Stimulated activated CD4-positive, alpha-beta T cell treated with anti-CD3 and anti-CD28 coated beads, Interleukin-15, amount 100 ng/mL, for 48 hours (primary cell): ENCODE data around the gene AXIN2.

Source experiments
- DNase-seq, 2 donors: peaks; one replicate each; pipeline ENCODE4 v3.0.0-alpha.2; 2020; ENCODE audit warnings: low read depth in 2 of 2

AXIN2 gene, protein sequence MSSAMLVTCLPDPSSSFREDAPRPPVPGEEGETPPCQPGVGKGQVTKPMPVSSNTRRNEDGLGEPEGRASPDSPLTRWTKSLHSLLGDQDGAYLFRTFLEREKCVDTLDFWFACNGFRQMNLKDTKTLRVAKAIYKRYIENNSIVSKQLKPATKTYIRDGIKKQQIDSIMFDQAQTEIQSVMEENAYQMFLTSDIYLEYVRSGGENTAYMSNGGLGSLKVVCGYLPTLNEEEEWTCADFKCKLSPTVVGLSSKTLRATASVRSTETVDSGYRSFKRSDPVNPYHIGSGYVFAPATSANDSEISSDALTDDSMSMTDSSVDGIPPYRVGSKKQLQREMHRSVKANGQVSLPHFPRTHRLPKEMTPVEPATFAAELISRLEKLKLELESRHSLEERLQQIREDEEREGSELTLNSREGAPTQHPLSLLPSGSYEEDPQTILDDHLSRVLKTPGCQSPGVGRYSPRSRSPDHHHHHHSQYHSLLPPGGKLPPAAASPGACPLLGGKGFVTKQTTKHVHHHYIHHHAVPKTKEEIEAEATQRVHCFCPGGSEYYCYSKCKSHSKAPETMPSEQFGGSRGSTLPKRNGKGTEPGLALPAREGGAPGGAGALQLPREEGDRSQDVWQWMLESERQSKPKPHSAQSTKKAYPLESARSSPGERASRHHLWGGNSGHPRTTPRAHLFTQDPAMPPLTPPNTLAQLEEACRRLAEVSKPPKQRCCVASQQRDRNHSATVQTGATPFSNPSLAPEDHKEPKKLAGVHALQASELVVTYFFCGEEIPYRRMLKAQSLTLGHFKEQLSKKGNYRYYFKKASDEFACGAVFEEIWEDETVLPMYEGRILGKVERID

GRCh38 chr17:65561452-65562205 lies at the start of gene AXIN2:
Gene AXIN2 (minus strand): TSS chr17:65561648. CDS start chr17:65558620, 3,028 bp downstream.
- DNase-seq: peak; percentile 79 to 81

GRCh38 chr17:65609749-65610148 lies 48.3 kb upstream of the AXIN2 start:
- no peak for DNase-seq

DNA sequence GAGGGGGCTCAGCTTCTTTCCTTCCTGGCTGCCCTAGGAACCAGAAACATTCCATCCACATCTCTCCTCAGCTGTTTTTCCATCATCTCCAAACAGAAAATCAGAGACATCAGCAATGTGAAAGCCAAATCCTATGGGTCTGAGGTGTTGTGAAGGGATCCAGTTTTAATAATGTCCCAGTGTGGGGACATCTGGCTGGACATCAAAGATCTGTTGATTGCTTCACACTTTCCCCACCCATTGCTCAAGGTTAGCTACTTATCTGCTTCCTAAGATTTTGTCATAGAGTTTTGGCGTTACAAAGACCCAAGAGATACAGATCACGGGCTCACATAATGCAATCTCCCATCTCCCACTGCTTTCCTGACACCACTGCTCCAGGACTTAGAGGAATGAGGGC lies 47.8 kb upstream of the AXIN2 start:
- no peak for DNase-seq

DNA sequence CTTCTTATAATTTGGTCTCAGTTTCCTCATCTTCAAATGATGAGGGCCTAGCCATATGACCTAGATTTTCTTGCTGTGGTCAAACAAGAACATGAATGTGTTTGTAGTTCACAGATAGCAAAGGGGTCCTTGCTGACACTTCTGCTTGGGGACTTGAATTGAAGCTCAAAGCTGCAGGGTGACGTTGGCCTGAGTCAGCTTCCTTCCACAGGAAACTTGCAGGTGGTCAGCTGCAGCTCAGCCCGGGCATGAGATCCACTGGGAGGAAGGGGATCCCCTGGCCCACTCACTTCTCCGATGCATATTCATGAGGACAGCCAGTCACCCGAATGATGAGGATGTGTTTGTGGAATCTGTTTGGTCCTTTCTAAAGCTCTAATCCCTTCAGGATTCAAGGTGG lies 42.6 kb upstream of the AXIN2 start:
- DNase-seq: no peak

- DNase-seq: no peak
These were observed 40.4 kb upstream of the AXIN2 start for GRCh38 chr17:65601881-65602280.

GRCh38 chr17:65601145-65601544 lies 39.7 kb upstream of the AXIN2 start:
- no peak for DNase-seq

GRCh38 chr17:65600518-65600917 lies 39.1 kb upstream of the AXIN2 start:
- DNase-seq: no peak

DNA sequence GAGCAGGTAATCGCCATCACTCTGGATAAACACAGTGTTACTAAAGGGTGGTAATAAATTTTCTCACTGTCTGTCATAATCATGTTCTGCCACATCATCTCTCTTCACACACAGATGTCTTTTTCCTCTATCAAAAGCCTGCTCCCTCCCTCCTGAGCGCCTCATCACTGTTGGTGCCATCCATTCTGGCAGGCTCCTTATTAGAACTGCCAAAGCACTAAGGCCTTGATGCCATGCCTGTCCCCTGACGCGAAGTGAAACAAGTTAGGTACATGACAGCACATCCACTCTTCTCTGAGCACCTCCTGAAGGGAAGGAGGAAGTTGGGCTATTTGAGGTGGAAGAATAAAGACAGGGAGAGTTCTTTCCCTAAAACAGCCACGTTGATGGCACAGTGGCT lies 38.2 kb upstream of the AXIN2 start:
- DNase-seq: no peak

DNA sequence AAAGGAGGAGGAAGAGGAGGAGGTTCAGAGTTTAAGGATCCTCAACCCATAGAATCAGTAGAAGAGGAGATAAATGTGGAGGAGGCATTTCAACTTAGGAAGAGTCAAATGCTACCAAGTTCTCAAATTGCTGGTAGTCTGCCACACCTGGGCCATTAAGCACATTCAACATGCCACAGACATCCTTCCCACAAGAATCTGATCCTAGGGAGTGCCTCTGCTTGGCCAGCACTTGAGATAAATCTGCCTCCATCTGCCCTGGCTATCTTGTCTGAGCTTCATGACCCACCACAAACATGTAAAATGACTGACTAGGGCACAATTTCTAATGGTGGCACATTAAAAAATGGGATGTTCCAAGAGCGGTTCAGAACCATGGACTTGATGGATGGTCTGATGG lies 37.3 kb upstream of the AXIN2 start:
- no peak for DNase-seq

GRCh38 chr17:65595071-65595656 lies 33.7 kb upstream of the AXIN2 start:
- no peak for DNase-seq

- DNase-seq: no peak
These were observed 32.7 kb upstream of the AXIN2 start for GRCh38 chr17:65593855-65594845.

DNA sequence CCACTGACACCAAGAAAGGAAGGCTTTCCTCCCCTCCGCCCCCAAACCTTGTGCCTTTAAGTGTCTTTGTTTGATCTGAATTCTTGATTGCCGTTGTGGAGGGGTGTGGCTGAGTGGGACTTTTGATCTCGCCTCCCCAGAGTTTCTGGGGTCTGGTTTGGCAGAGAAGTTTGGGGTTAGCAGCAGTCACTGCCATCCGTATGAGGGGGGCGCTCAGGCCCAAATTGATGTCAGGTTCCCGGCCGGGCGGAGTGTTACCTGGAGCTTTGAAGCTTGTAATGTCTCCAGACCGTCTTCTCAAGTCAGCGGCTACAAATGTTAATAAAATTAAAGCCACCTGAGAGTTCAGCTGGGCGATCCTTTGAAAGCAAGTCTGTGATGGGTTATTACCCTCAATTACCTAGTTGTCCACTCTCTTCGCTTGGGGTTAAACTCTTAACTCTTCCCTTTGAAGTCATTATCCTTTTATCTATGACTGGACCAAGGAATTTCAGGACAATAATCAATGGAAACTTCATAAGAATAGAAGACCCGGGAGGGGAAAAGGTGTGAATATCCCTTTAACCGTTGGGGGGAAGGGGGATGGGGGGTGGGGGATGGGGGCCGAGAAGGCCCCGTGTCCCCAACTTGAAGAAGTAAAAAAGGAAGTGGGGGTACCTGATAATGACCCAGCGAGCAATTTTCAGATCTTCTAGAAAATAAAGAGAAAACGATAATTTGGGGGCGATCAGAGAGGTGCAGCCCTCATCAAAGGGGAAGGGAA lies 31.8 kb upstream of the AXIN2 start:
- no peak for DNase-seq

GRCh38 chr17:65592125-65592965 lies 30.9 kb upstream of the AXIN2 start:
- no peak for DNase-seq

- no peak for DNase-seq
These were observed 27.9 kb upstream of the AXIN2 start for GRCh38 chr17:65589321-65589720.

DNA sequence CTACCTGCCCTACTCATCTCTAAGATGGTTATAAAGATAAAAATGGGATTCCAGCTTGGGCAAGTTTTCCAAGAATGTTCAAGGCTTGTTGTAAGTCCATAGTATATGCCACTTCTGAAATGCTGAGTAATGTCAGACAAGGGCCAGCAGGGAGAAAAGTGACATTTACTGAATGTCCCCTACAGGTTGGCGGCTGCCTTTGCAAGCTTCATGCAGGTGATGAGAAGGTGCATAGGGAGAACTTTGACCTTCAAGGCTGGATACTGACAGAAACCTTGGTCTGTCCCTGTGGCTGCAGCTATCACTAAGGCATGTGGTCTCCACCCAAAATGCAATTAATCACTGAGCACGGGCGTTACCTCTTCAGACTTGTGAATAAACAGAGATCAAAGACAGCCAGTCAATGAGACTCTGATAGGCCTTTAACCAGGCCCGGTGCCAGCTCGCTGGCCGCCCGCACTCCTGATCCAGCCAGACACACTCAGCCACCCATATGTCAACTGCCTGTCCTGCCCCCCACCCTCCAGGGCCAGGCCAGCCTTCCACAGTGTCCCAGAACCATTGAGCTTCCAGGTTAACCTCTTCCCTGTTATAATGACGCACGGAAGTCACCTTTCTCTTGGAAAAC lies 26.8 kb upstream of the AXIN2 start:
- no peak for DNase-seq

GRCh38 chr17:65587534-65588180 lies 26.2 kb upstream of the AXIN2 start:
- DNase-seq: no peak

DNA sequence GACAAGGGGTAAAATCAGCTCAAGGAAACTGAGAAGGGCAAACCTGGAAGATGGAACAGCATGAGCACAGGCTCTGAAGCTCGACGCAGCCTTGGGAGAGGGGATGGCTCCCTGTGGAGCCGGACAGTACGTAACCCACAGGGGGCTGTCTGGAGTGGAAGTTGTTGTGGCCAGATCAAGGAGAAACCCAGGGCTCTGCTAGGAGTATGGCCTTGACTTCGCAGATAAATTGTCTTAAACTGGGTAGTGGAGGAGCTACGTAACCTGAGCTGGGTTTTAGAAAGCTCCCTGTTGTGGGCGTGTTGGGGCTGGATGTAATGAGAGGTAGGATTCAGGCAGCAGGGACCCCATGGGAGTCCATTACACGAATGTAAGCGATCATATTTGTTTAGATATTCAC lies 25.5 kb upstream of the AXIN2 start:
- DNase-seq: no peak
